Measurements from ENCODE around the gene ZNF428. TPM values are rescaled to one million over a fixed set of nuclear protein-coding genes. Genes with fewer than 3 reads are reported as not detected.

Gene ZNF428
- total RNA-seq, 1 experiment from 2014 or later, result 46.8 TPM

DNA sequence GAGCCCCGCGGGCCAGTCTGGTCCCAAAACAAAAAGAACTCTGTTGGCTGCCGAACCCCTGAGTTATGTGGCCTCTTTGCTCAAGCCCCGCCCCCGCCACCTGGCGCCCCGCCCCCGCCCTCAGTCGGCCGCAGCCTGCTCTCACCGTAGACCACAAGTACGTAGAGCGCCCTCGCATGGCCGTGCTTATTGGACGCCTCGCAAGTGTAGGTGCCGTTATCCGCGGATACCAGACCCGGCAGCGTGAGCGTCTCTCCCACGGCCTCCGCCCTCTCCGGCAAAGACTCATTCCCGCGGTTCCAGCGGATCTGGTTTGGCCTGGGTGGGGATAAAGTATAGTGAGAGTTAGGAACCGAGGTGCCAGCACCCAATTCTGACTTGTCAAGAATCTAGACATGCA lies 5.5 kb upstream of the ZNF428 start:
- no peak overlapping the region for H3K4me2 ChIP-seq (ENCODE audit: low read length)
- H2AFZ ChIP-seq (ENCODE audit: low read length), result no peak overlapping the region
- H3K36me3 ChIP-seq (ENCODE audit: low read depth, low read length), result no peaks in the 10 kb centered on the region
- no peaks in the 10 kb centered on the region for H4K20me1 ChIP-seq (ENCODE audit: low read length)
- H3K79me2 ChIP-seq (ENCODE audit: low read length), result no peaks in the 10 kb centered on the region
- ATAC-seq, result no peak
- no peaks in the 10 kb centered on the region for H3F3A ChIP-seq (ENCODE audit: low read length, unreplicated experiment)
- no peaks in the 10 kb centered on the region for H3K27me3 ChIP-seq (ENCODE audit: low read length)
- ChIA-PET POLR2A (ENCODE audit: unreplicated experiment) (no interaction called here), CTCF (no interaction called here)
- no peak overlapping the region for H3K4me3 ChIP-seq (ENCODE audit: low read length)
- H3K27ac ChIP-seq (ENCODE audit: low read length), result no peak overlapping the region
- H3K9ac ChIP-seq (ENCODE audit: low read length), result no peak overlapping the region
- DNase-seq, result no peak
- no peaks in the 10 kb centered on the region for H3K9me2 ChIP-seq (replicated peaks; ENCODE audit: low read length)
- no TSS peak for BruUV-seq (replicated peaks)
- no peaks in the 10 kb centered on the region for H3K9me3 ChIP-seq (ENCODE audit: low read length)
- intact Hi-C loops (cut with micrococcal nuclease), result no loop called here
- H3K4me1 ChIP-seq (ENCODE audit: insufficient read depth, low read length), result peaks cover 4% of the 10 kb centered on the region; the same call in 1 of the 2 replicates
- TF ChIP-seq, protein P1, sequence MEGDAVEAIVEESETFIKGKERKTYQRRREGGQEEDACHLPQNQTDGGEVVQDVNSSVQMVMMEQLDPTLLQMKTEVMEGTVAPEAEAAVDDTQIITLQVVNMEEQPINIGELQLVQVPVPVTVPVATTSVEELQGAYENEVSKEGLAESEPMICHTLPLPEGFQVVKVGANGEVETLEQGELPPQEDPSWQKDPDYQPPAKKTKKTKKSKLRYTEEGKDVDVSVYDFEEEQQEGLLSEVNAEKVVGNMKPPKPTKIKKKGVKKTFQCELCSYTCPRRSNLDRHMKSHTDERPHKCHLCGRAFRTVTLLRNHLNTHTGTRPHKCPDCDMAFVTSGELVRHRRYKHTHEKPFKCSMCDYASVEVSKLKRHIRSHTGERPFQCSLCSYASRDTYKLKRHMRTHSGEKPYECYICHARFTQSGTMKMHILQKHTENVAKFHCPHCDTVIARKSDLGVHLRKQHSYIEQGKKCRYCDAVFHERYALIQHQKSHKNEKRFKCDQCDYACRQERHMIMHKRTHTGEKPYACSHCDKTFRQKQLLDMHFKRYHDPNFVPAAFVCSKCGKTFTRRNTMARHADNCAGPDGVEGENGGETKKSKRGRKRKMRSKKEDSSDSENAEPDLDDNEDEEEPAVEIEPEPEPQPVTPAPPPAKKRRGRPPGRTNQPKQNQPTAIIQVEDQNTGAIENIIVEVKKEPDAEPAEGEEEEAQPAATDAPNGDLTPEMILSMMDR (conservative IDR thresholded peaks at IDR 0.05; ENCODE audit: low read depth, low read length), result no peak
- TF ChIP-seq EZH2 (IDR thresholded peaks at IDR 0.05; ENCODE audit: low read length, unreplicated experiment) (no peak), EZH2phosphoT487 (IDR thresholded peaks at IDR 0.05; ENCODE audit: borderline replicate concordance, low read length) (no peak)

DNA sequence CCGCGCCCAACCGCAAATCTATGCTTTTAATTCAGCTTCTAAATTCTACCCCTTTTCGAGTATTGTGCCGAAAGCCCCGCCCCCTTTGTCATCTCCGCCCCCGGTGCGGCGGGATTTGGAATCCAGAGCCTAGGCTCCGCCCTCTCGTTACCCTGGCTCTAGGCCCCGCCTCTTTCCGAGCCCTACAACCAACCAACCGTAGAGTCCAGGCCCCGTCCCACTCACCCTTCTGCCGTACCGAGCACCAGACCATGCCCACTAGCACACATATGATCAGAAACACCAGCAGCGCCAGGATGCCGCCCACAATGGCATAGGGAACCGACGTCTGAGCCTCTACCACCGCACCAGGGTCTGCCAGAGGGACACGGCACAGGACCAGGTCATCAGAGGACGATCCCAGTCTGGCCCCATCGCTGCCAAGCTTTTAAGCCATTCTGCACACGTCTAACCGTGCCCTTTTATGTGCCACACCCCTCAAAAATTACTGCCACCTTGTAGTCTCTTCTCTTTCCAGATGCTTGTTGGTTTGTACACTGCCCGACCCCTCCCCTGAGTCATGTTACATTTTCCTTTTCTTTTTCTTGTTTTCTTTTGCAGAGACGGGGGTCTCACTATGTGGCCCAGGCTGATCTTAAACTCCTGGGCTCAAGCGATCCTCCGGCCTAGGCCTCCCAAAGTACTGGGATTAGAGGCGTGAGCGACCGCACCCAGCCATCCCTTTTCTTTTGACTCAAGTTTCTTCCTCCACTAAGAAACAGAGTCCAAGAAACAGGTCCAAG lies 4.7 kb upstream of the ZNF428 start:
- no peak for ATAC-seq
- Histone ChIP-seq H3K4me2 (ENCODE audit: low read length) (no peak overlapping the region), H3K79me2 (ENCODE audit: low read length) (peaks cover under 1% of the 10 kb centered on the region), H3K27ac (ENCODE audit: low read length) (no peak overlapping the region), H3K36me3 (ENCODE audit: low read depth, low read length) (no peaks in the 10 kb centered on the region), H4K20me1 (ENCODE audit: low read length) (no peaks in the 10 kb centered on the region), H3F3A (ENCODE audit: low read length, unreplicated experiment) (no peaks in the 10 kb centered on the region), H2AFZ (ENCODE audit: low read length) (no peak overlapping the region), H3K9ac (ENCODE audit: low read length) (no peak overlapping the region), H3K27me3 (ENCODE audit: low read length) (no peaks in the 10 kb centered on the region), H3K9me3 (ENCODE audit: low read length) (no peaks in the 10 kb centered on the region), H3K4me3 (ENCODE audit: low read length) (no peak overlapping the region), H3K4me1 (ENCODE audit: insufficient read depth, low read length) (peaks cover 6% of the 10 kb centered on the region; the same call in 1 of the 2 replicates), H3K9me2 (replicated peaks; ENCODE audit: low read length) (no peaks in the 10 kb centered on the region)
- POLR2A ChIA-PET (ENCODE audit: unreplicated experiment), result no interaction called here
- intact Hi-C loops (cut with micrococcal nuclease), result no loop called here
- no TSS peak for BruUV-seq (replicated peaks)
- CTCF ChIA-PET, result no interaction called here
- TF ChIP-seq, protein P1 (conservative IDR thresholded peaks at IDR 0.05; ENCODE audit: low read depth, low read length), result no peak
- no peak for DNase-seq

DNA sequence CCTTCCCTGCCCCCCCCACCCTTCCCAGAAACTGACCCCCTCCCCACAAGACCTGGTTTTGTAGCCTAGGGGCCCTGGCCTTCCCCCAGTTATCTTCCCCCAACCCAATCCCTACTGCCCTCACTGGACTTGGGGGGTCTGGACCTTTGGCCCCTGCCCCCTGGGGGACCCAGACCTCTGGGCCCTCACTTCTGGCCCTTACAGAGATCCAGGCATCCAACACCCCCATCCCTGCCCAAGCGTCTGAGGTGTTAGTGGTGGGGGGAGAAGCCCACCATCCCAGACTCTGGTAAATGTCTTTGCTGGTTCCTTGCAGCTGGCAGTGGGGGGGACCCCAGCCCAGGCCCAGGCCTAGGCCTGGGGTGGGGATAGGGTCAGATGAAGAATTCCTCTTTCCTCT lies 3.5 kb upstream of the ZNF428 start:
- Histone ChIP-seq H3K79me2 (ENCODE audit: low read length) (peaks cover 10% of the 10 kb centered on the region), H3K36me3 (ENCODE audit: low read depth, low read length) (no peaks in the 10 kb centered on the region), H3K9me3 (ENCODE audit: low read length) (no peaks in the 10 kb centered on the region), H3K27ac (ENCODE audit: low read length) (no peak overlapping the region), H3K27me3 (ENCODE audit: low read length) (no peaks in the 10 kb centered on the region), H3K4me1 (ENCODE audit: insufficient read depth, low read length) (peaks cover 13% of the 10 kb centered on the region), H3K9me2 (replicated peaks; ENCODE audit: low read length) (no peaks in the 10 kb centered on the region), H2AFZ (ENCODE audit: low read length) (no peak overlapping the region), H3F3A (ENCODE audit: low read length, unreplicated experiment) (no peaks in the 10 kb centered on the region), H4K20me1 (ENCODE audit: low read length) (no peaks in the 10 kb centered on the region), H3K4me3 (ENCODE audit: low read length) (no peak overlapping the region), H3K4me2 (ENCODE audit: low read length) (no peak overlapping the region), H3K9ac (ENCODE audit: low read length) (no peak overlapping the region)
- no peak for ATAC-seq
- DNase-seq, result no peak
- ChIA-PET POLR2A (ENCODE audit: unreplicated experiment) (no interaction called here), CTCF (no interaction called here)
- no peak for TF ChIP-seq EZH2phosphoT487 (IDR thresholded peaks at IDR 0.05; ENCODE audit: borderline replicate concordance, low read length)
- no peak for TF ChIP-seq EZH2 (IDR thresholded peaks at IDR 0.05; ENCODE audit: low read length, unreplicated experiment)
- TF ChIP-seq, protein P1 (conservative IDR thresholded peaks at IDR 0.05; ENCODE audit: low read depth, low read length), result no peak
- intact Hi-C loops (cut with micrococcal nuclease), result no loop called here
- BruUV-seq (replicated peaks), result no TSS peak
